Measurements from ENCODE around the gene PDE2A. TPM values are rescaled to one million over a fixed set of nuclear protein-coding genes. Genes with fewer than 3 reads are reported as not detected.

PDE2A gene
- total RNA-seq, 1 donor from 2014 or later: 3.0 TPM

DNA sequence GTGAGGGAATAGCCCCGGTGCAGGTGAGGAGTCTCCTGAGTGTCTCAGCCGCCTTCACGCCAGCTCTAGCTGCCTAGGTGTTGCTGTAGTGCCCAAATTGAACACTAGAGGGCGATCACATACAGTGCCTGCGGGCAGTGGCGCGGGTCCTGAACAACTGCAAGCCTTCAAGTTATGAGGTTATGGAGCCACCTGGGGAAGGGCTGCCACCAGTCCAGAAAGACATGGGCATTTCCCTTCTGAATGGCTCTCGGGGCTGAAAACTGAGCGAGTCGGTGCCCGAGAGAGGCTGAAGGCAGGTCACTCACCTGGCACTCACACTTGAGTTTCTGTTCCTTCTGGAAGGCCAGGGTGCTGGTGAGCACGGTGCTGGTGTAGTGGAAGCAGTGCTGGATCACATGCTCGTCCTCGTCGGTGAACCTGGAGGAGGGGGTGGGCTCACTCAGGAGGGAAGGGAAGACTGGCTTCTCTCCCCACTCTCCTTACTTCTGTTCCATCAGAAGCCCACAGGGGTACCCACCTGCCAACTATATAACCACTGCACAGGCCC lies 88.4 kb downstream of the PDE2A start:
- H3K36me3 Mint-ChIP-seq (ENCODE audit: low read depth): no peaks in the 10 kb centered on the region
- peaks cover 16% of the 10 kb centered on the region for H3K4me1 Mint-ChIP-seq
- no peaks in the 10 kb centered on the region for H3K9me3 Mint-ChIP-seq
- H3K27me3 Mint-ChIP-seq (ENCODE audit: low read depth): peaks cover 95% of the 10 kb centered on the region
- TF ChIP-seq, protein P1, sequence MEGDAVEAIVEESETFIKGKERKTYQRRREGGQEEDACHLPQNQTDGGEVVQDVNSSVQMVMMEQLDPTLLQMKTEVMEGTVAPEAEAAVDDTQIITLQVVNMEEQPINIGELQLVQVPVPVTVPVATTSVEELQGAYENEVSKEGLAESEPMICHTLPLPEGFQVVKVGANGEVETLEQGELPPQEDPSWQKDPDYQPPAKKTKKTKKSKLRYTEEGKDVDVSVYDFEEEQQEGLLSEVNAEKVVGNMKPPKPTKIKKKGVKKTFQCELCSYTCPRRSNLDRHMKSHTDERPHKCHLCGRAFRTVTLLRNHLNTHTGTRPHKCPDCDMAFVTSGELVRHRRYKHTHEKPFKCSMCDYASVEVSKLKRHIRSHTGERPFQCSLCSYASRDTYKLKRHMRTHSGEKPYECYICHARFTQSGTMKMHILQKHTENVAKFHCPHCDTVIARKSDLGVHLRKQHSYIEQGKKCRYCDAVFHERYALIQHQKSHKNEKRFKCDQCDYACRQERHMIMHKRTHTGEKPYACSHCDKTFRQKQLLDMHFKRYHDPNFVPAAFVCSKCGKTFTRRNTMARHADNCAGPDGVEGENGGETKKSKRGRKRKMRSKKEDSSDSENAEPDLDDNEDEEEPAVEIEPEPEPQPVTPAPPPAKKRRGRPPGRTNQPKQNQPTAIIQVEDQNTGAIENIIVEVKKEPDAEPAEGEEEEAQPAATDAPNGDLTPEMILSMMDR (conservative IDR thresholded peaks at IDR 0.05): peak; percentile 85
- no peak overlapping the region for H3K4me3 Mint-ChIP-seq
- H3K27ac Mint-ChIP-seq (ENCODE audit: unreplicated experiment): no peak overlapping the region
- peak; percentile 69 for DNase-seq (ENCODE audit: low read depth, low spot score)

DNA sequence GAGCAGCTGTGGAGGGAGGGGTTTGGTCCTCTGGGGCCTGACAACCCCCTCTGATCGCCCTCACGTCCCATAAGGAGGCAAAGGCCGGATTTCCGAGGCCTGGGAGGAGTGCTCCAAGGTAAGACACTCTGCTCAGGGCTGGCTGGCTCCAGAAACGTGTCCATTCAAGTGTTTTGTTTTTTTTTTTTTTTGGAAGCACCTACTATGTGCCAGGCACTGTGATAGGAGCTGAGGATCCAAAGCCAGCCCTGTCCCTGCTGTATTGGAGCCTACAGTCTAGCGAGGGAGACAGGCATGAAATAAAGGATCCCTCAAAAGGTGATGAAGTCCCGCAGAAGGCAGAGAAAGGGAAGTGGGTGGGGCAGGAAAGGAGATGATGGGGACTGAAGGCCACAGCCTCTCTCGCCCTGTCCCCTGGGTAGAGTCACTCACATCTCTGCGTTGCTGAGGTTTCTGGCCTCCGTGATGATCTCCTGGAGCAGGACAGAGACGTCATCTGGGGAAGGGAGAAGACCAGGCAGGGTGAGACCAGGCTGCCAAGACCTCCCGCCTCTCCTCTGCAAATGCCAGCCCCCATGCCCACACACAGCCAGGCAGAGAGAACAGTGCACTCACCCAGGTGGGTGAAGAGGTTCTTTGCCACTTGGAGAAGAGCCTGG lies 89.2 kb downstream of the PDE2A start:
- TF ChIP-seq, protein P1 (conservative IDR thresholded peaks at IDR 0.05): no peak
- H3K9me3 Mint-ChIP-seq: no peaks in the 10 kb centered on the region
- no peak overlapping the region for H3K4me3 Mint-ChIP-seq

DNA sequence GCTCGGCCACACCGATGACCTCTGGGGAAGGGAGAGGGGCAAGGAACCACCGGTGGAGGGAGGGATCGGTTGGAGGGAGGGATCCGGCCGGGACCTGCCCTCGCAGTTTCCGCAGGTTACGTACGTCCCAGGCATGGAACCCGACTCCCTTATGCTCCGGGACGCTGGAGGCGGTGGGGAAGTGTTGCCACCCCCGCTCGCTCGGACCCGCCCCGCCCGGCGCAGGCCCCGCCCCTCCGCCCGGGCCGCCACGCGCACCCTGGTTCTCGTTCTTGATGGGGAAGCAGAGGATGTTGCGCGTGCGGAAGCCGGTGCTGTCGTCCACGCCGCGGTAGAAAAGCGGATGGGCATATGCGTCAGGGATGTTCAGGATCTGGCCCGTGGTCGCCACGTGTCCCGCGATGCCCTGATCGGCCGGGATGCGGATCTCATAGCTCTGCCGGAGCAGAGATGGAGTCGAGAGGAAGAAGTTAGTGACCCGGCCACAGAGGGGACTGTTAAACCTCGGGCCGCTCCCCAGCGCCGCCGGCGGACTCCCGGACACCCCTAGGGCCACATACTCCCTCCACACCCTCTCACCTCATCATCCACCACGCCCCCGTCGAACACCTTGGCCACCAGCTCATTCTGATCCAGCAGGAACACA lies 89.8 kb downstream of the PDE2A start:
- no peak for DNase-seq (ENCODE audit: low read depth, low spot score)
- Mint-ChIP-seq H3K27ac (ENCODE audit: unreplicated experiment) (no peak overlapping the region), H3K27me3 (ENCODE audit: low read depth) (peaks cover 87% of the 10 kb centered on the region), H3K36me3 (ENCODE audit: low read depth) (no peaks in the 10 kb centered on the region), H3K4me1 (peaks cover 7% of the 10 kb centered on the region), H3K4me3 (no peak overlapping the region), H3K9me3 (no peaks in the 10 kb centered on the region)
- TF ChIP-seq, protein P1 (conservative IDR thresholded peaks at IDR 0.05): no peak

More for the DNA sequence above, 89.2 kb downstream of the PDE2A start:
- DNase-seq (ENCODE audit: low read depth, low spot score): no peak
- Mint-ChIP-seq H3K4me1 (peaks cover 13% of the 10 kb centered on the region), H3K27me3 (ENCODE audit: low read depth) (peaks cover 93% of the 10 kb centered on the region), H3K27ac (ENCODE audit: unreplicated experiment) (no peak overlapping the region), H3K36me3 (ENCODE audit: low read depth) (no peaks in the 10 kb centered on the region)

DNA sequence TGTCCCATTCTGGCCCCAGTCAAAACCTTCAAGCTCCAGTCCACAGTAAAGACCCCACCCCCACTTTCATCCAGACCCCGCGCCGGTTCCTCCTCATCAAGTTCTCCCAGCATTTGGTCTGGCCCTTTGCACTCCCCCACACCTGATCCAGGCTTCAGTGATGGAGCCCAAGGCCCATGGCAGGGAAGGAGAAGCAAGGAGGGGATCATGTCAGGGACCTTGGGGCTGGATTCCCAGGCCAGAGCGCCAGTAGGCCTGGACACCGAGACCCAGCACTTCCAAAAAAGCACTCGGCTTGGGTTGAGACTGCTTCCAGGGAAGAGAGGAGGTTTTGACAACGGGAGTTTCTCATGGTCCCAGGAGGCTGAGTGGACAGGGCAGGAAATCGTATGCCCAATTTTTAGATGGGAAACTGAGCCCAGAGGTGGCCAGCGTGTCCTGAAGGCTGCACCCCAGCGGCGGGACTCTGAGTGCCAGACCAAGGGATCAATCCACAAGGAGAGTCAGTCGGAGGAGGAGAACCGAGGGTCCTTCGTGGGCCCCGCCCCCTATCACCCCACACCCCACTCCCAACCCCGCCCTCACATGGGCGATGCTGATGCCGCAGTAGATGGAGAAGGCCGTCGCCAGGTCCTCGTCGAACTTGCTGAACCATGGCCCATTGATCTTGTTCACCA lies 90.5 kb downstream of the PDE2A start:
- H3K9me3 Mint-ChIP-seq: no peaks in the 10 kb centered on the region
- TF ChIP-seq, protein P1 (conservative IDR thresholded peaks at IDR 0.05): no peak
- no peak overlapping the region for H3K27ac Mint-ChIP-seq (ENCODE audit: unreplicated experiment)
- H3K36me3 Mint-ChIP-seq (ENCODE audit: low read depth): no peaks in the 10 kb centered on the region
- no peak overlapping the region for H3K4me3 Mint-ChIP-seq
- peaks cover 80% of the 10 kb centered on the region for H3K27me3 Mint-ChIP-seq (ENCODE audit: low read depth)
- H3K4me1 Mint-ChIP-seq: peaks cover 4% of the 10 kb centered on the region
- DNase-seq (ENCODE audit: low read depth, low spot score): no peak

DNA sequence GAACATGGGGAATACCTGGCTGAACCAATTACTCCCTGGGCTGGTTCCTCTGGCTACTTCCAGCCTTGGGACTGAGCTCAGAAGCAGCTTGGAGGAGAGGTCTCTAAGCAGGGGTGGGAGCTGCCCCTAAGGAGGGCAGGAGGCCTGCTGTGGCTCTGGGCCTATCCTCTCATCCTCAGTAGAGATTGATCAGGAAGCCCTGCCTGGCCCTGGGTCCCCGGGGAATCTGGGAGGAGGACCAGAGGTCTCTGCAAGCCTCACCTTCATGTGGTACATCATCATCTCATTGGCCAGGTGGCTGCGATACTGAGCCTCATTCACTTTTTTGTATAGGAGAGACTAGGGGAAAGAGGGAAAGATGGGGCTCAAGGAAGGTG lies 91.1 kb downstream of the PDE2A start:
- no peaks in the 10 kb centered on the region for H3K9me3 Mint-ChIP-seq
- H3K27me3 Mint-ChIP-seq (ENCODE audit: low read depth): peaks cover 74% of the 10 kb centered on the region
- TF ChIP-seq, protein P1 (conservative IDR thresholded peaks at IDR 0.05): no peak
- no peak for DNase-seq (ENCODE audit: low read depth, low spot score)
- no peaks in the 10 kb centered on the region for H3K36me3 Mint-ChIP-seq (ENCODE audit: low read depth)
- H3K4me1 Mint-ChIP-seq: peaks cover 4% of the 10 kb centered on the region
- no peak overlapping the region for H3K27ac Mint-ChIP-seq (ENCODE audit: unreplicated experiment)
- H3K4me3 Mint-ChIP-seq: no peak overlapping the region
